Ramos (cell line): ENCODE results near the gene PHKG2.

Source experiments
- in situ Hi-C: fragments of 300-500 bp; cut with MboI; formaldehyde crosslinking; loops from one replicate; pipeline ENCODE4 v1.14.3; 2022; ENCODE audit warnings: low sequenced_read_pairs; ENCODE audit not compliant: unreplicated experiment

PHKG2 gene

DNA sequence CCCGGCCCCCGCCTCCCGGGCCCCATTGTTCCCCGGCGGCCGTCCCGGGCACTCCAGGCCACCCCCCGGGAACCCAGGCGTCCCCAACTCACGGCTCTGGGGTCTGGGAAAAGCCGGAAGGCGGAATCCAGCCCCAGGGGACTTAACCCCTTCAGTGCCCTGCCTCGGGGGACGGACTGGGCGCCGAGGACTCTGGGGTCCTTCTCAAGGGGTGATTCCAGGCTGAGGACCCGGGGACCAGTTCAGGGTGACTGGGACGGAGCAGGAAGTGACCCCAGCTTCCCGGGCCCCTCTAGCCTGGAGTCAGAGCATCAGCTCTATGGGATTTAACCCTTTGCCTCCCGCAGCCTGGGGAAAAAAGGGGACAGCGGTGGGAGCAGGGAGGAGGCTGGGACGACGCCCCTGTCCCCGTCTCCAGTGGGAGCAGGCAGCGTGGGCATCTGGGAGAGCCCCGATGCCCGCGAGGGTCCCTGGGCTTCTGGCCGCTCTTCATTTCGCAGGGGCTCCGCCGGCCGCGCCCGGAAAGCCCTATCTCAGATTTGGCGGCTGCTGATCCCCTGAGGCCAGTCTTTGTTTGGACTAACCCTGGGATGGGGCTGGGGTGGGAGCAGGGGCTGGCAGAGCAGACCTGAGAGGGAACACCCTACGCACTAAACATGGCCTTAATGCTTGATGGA is 38.8 kb downstream of the PHKG2 start, which contains the start of gene ZNF629:
TSS of gene ZNF629 (minus strand) at position 270 of the 677 bp plus-strand sequence. CDS start 2,723 bp downstream, outside the sequence.
- in situ Hi-C loops = no loop called here

DNA sequence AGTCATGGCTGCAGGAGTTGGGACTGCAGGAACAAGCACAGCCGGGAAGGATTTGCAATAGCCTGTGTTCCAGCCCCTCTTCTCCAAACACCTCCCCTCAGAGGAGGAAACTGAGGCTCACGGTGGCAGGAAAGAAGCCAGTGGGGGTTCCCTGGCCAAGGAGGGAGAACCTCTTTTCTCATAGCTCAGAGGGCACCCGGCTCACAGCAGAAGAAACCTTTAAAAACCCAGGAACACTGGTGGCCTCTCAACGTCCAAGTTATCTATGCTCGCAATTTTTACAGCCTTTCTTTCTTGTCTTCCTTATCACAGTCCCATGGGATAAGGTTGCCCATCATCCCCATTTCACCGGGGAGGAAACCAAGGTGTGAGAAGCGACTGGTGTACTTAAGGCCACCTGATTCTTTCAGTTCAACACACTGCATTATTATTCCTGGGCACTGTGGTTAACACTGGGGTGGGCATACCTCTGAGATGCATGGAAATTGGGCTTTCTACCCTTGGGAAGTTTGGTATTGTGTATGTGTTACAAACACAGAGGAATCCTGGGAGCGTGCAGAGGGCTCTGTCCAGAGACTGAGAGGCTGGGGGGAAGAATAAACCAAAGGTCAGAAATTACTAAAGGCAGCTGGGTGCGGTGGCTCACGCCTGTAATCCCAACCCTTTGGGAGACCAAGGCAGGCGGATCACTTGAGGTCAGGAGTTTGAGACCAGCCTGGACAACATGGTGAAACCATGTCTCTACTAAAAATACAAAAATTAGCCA is 39.6 kb downstream of the PHKG2 start:
- in situ Hi-C loops = no loop called here

DNA sequence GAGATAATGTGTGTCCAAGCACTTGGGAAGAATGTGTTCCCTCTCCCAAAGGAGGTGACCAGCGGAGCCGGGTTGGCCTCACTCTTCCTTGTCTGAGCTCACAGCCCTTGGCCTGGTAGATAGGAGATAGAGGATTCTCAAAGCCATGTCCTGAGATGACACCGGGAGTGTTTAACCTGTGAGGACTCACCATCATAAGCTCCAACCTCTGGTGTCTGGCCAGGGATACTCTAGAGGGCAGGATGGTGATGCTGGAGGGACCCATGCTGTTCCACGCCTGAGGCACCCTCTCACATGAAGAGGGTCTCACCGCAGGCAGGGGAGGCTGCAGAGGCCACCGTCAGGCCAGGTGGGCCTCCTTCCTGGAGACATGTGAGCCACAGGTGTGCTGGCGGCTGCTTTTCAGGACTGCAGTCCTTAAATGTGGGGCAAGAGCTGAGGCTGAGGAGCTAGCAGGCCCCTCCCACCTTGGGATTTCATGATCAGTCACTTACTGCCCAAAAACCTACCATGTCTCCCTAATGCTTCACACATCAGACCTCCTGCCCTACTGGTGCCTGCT is 45.4 kb downstream of the PHKG2 start:
- in situ Hi-C loops = loop anchor here (10.0 kb wide), 1 partner anchor 59 kb away; no protein-coding TSS in a partner anchor

DNA sequence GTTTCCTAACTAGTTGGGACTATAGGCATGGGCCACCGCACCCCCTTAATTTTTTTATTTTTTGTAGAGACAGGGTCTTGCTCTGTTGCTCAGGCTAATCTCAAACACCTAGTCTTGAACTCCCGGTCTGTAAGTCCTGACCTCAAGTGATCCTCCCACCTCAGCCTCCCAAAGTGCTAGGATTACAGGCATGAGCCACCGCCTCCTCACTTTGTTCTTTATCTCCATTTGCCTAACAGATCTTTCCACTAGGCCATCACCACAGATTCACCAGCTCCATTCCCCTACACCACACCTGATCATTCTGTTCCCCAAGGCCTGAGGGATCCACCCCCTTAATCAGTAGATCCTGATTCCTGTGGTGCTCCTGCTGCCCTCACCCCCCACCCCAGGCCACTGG is 46.4 kb downstream of the PHKG2 start:
- in situ Hi-C loops = loop anchor here (10.0 kb wide), 1 partner anchor 60 kb away; no protein-coding TSS in a partner anchor

DNA sequence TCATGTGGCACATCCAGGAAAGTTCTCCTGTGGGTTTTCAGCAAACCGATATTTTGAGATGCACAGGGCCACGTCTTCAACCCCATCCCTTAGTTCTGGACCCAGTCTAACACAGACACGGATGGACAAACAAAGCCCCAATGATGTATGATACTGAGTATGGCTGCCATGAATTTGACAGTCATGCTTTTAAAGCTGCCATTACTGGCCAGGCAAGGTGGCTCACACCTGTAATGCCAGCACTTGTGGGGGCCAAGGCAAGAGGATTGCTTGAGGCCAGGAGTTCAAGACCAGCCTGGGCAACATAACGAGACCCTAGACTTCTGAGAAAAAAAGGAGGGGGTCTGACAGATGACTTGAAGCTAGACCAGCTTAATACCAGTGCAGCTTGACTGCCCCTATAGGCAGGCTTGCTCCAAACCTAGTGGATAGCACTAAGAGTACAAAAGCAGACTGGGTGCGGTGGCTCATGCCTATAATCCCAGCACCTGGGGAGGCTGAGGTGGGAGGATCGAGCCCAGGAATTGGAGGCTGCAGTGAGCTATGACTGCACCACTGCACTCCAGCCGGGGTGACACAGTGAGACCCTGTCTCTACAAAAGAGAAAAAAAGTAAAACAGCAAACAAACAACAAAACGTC is 49.6 kb downstream of the PHKG2 start:
- in situ Hi-C loops = loop anchor here (10.0 kb wide), 1 partner anchor 63 kb away; no protein-coding TSS in a partner anchor
